HG03575 (cell line): Measurements from ENCODE around the gene LIME1.

Experiments used
- ATAC-seq: cut with Tn5 transposase; IDR thresholded peaks from one replicate; pipeline ENCODE4 v1.9.1; 2021; ENCODE audit not compliant: unreplicated experiment, insufficient number of reproducible peaks, low FRiP score; ENCODE audit errors: extremely low read depth

The LIME1 gene

DNA sequence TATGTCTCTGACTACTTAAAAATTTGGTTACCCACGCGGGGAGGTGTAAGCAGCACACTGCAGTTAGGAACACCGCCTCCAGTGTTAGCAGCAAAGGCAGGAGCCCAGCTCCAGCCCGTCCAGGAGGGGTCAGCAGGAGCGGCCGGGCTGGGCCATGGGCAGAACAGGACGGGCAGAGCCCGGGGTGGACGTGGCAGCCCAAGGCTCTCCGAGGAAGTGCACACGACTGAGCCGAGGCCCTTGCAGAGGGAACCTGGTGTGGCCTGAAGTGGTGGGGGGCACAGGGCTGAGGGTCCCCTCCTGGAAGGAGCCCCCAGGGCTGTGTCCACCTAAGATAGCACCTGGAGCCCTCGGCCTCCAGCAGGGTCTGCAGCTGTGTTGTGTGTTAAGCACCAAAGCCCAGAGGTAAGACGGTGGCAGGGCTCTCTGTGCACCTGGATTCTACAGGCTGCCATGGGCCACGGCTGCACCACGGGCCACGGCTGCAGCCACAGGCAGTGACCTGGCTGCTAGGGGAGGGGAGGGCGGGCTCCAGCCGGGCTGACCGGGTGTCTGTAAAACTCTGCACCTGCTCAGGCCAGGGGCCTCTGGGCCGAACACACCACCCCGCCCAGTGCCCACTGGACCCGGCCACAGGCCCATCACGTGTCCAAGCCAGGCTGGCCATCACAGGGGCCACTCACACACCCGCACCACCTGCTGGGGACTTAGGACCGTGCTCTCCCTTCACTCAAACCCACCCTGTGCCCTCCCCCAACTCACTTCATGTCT, 9.7 kb downstream of the LIME1 start:
- ATAC-seq = no peak

- ATAC-seq = no peak
Measured at GRCh38 chr20:63746751-63747315, 10.4 kb downstream of the LIME1 start.

GRCh38 chr20:63747622-63748069, 11.2 kb downstream of the LIME1 start:
- ATAC-seq = no peak

DNA sequence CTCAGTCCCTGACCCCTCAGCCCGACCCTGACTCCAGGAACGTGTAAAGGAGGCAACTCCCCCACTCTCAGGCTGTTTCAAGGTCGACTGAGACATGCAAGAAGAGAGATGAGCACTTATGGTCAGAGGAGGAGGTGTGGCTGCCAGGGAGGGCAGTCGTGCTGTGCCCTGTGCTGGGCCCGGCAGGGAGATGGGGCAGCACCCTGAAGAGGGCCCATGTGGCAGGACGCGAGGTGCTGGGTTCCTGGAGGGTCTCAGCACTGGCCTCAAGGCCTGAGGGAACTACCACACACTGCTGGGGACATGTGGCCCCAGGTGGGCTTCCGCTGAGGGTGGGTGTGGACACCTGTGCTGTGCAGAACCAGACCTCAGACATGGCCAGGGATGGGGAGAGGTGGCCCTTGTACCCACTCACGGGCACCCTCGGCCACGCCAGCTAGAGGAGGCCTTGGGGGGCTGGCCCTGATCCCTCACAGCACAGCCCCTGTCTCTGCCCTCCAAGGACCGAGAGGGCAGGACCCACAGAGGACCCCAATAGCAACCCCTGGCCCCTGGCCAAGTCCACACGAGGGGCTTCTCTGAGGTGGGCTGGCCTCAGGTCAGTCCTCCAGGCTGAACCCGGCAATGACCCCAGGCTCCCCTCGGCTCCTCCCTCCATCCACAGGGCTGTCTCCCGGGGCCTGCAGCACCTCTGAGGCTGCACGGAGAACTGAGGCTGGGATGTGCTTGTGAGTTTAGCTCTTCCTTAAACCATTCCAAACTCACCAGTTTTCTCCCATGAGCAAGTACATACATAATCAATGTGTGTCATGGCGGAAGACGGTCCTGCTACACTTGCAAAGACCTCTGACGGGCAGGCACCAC, 11.8 kb downstream of the LIME1 start:
- no peak for ATAC-seq

DNA sequence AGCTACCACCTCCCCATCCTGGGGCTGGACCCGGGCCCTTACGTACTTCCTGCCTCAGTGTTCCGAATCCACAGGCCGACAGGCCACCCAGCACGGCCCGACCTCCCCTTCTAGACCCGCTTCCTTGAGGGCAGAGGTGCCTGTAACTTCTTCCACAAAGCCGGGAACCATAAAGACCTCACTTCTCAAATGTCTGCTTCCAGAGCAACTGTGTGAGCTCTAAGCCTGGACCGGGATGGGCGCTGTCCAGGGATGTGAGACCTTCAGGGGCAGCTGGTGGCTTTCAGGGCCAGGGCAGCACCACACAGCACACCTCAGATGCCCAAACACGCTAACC, 12.4 kb downstream of the LIME1 start:
- no peak for ATAC-seq

- no peak for ATAC-seq
Measured at GRCh38 chr20:63749597-63750508, 13.4 kb downstream of the LIME1 start.

DNA sequence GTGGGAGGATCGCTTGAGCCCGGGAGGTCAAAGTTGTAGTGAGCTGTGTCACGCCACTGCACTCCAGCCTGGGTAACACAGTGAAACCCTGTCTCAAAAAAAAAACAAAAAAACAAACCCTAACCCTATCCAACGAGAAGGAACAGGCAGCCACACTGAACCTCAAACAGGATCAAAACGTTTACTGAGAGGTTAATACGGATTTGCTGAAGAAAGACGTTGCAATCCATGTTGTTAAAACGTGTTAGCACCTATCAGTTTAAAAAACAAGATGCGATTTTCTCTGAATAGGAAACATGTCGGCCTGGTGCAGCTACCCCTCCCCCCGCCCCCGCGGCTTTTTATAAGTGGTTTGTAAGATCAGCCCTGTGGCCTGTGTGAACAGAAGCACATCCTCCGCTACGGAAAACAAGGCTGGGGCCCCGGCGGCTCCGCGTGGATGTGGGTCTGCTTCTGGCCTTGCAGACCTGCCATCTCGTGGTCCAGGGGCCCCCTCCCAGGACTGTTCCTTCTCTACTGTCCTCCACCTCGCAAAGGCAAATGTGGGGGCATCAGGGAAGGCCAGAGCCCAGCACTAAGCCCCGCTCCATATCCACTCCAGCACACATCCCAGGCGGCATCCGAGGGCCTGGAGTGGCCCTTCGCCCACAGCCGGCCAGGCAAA, 14.5 kb downstream of the LIME1 start:
- ATAC-seq = no peak

DNA sequence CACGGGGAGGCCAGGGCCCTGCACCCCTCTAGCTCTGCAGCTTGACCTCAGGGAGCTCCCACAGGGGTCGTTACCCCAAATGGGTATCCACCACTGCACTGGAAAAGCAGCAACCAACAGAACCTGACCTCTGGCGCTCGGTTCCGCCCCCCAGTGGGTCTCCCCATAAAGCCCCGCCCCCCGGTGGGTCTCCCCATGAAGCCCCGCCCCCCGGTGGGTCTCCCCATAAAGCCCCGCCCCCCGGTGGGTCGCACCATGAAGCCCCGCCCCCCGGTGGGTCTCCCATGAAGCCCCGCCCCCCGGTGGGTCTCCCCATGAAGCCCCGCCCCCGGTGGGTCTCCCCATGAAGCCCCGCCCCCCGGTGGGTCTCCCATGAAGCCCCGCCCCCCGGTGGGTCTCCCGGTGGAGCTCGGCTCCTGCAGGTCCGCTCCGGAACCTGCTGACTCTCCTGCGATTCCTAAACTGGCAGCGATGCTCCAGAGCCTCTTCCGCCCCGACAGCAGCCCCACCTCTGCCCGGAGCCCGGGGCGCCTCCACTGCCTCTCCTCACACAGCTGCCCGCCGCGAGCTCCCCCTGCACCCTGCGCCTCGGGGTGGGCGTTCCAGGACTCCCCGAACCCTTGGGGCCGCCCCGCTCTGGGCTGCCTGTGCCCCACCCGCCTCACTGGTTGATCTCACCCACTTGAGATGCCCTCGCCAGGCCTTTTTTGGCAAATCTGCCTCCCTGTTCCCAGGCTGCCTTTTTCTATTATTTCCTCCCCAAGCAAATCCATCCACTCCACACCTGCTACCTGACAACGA, 15.2 kb downstream of the LIME1 start:
- ATAC-seq = no peak

- no peak for ATAC-seq
Measured at GRCh38 chr20:63752411-63753101, 16.1 kb downstream of the LIME1 start.

DNA sequence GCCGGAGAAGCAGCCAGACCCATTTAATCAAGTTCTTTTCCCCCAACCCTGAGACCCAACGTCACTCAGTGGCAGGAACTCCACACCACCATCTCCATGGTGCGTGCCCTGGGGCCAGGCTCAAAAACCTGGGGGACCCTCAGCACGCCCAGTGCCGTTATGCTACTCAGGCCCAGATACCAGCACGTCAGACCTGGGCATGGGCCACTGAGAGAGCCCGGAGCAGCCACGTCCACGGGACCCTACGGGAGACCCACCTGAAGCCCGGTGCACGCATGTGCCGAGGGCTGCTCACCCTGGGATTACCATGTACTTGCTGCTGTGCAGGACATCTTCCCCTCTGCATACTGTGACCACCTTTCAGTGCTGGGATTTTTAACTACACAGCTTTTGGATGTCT, 16.9 kb downstream of the LIME1 start:
- no peak for ATAC-seq

DNA sequence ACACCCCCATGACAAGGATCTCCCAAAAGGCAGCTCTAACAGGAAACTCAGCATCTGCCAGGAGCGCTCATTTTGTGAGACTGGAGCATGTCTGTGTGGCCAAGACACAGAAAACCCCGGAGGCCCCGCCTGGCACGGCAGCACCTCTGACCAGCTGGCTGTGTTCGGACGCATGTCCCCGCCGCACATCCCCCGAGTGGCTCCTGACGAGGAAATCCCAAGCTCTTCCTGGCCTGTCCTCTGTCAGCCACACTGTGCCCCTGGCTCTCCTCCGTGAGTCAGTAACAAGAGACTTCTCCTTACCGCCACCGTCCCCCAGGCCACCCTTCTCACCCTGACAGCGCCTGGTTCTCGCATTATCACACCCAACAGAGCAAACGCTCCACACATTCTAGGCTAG, 17.5 kb downstream of the LIME1 start:
- ATAC-seq = no peak

GRCh38 chr20:63755933-63756647, 19.6 kb downstream of the LIME1 start:
- no peak for ATAC-seq

DNA sequence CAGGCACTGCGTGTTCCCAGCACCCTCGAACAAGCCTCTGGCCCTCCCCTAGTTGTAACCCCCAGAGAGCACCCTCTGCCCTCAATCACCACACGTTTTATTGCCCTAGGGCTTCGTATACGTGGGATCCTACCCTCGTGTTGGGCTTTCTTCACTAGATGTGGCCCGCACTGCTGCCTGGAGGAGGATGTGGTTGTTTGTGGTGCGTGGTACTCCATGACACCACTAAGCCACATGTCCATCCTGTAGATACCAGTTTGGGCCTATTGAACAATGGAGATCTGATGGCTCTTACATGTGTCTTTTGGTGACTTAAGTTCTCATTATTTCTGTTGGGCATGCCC, 20.2 kb downstream of the LIME1 start:
- ATAC-seq = no peak

GRCh38 chr20:63758152-63758551, 21.7 kb downstream of the LIME1 start:
- no peak for ATAC-seq

DNA sequence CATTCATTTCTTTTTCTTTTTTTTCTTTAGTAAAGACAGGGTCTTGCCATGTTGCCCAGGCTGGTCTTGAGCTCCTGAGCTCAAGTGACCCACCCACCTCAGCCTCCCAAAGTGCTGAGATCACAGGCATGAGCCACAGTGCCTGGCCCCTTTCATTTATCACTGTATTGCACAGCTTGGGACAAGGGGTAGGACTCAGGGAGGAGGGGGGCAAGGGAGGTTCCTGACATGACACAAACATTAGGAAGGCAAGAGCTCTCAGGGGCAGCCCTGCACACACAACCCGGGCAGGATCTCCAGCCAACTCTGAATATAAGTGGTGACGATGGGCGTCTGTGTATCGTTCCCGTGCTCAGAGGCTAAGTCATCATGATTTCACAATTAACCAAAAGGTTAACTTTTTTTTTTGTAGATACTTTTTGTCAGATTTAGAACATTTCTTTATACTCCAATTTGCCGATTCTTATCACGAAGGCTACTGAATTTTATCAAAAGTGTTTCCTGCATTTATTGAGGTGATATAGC, 23.0 kb downstream of the LIME1 start:
- no peak for ATAC-seq

GRCh38 chr20:63765082-63765873, 28.8 kb downstream of the LIME1 start:
- no peak for ATAC-seq
